Spinal cord (tissue), 10 donors: ENCODE data around the gene NKX6-2. TPM values are rescaled to one million over a fixed set of nuclear protein-coding genes. Genes with fewer than 3 reads are reported as not detected.

Experiments
- DNase-seq, 6 donors: peaks; one replicate each; pipeline versions ENCODE4 v3.0.0 to v3.0.0-alpha.2; 2013 to 2015; ENCODE audit warnings: low spot score in 6 of 6, low read depth in 4 of 6
- H3K27ac ChIP-seq: one replicate; pipeline ENCODE4 v1.5.1; 2013; ENCODE audit warnings: low read depth, low read length, control low read depth
- H3K27me3 ChIP-seq: one replicate; pipeline ENCODE4 v1.6.1; 2013; ENCODE audit warnings: low read length; ENCODE audit not compliant: control insufficient read depth, insufficient read depth
- H3K36me3 ChIP-seq: one replicate; pipeline ENCODE4 v1.6.1; 2013; ENCODE audit warnings: low read length; ENCODE audit not compliant: control insufficient read depth, insufficient read depth
- H3K4me1 ChIP-seq: one replicate; pipeline ENCODE4 v1.6.1; 2013; ENCODE audit warnings: low read length; ENCODE audit not compliant: control insufficient read depth, insufficient read depth
- H3K4me3 ChIP-seq: one replicate; pipeline ENCODE4 v1.5.1; 2013; ENCODE audit warnings: low read depth, low read length, control low read depth
- H3K9me3 ChIP-seq: one replicate; pipeline ENCODE4 v1.6.1; 2013; ENCODE audit warnings: low read length; ENCODE audit not compliant: control insufficient read depth, insufficient read depth
- WGBS: methylation state at CpG from one replicate; pipeline ENCODE4 v1.1.5; 2013; ENCODE audit warnings: missing lambda C conversion rate; ENCODE audit not compliant: insufficient coverage; 5-methylcytosine and 5-hydroxymethylcytosine counted together
- polyA plus RNA-seq, 2 donors: library from polyadenylated mRNA; unstranded; fragments of 120-200 nt; gene quantifications; one replicate each; pipeline ENCODE4 v1.2.1, GENCODE V29; 2013; ENCODE audit not compliant: insufficient read length in 2 of 2
- total RNA-seq, 2 donors: library from RNA; depleted of rRNA in 1 of 2; stranded (reverse); fragments of 120-200 nt in 1 of 2; fragments of >200 nt in 1 of 2; gene quantifications; one replicate each; pipeline versions ENCODE4 v1.2.3 to v1.2.4, GENCODE V29; 2013 to 2014
- donor health status: healthy.

Gene NKX6-2
- total and polyA plus RNA-seq, 4 donors, result 11.6 to 40.4 (median 27.3) TPM

DNA sequence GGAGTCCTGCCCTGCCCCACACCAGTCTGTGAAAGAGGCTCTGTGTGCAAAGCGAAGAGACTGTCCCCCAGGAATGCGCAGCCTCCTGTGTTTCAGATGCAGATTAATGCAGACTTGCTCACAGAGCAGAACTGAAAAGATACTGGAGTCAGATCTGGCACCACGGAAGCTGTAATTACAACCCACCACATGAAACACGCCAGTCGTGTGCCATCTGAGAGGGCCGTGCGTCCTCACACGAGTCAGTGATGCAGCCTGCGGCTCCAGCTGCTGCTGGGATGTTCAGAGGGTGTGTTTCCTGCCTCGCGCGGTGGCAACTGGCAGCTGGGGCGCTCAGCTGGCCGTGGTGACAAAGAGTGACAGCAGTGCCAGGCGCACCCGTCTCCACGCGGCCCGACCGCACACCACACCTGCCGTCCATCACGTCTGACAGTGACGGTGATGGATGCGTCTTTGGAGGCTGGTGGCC, 50.0 kb downstream of the NKX6-2 start:
- peaks cover 54% of the 10 kb centered on the region for H3K4me1 ChIP-seq
- H3K4me3 ChIP-seq, result no peak overlapping the region
- 62% methylated on average over 20 of the region's 24 CpGs for WGBS
- peak in 2 of 6 donors; percentile 71 to 86 for DNase-seq
- H3K36me3 ChIP-seq, result peaks cover 59% of the 10 kb centered on the region
- H3K27ac ChIP-seq, result peak overlapping the region; percentile 64
- H3K27me3 ChIP-seq, result peaks cover 7% of the 10 kb centered on the region
- H3K9me3 ChIP-seq, result no peaks in the 10 kb centered on the region

DNA sequence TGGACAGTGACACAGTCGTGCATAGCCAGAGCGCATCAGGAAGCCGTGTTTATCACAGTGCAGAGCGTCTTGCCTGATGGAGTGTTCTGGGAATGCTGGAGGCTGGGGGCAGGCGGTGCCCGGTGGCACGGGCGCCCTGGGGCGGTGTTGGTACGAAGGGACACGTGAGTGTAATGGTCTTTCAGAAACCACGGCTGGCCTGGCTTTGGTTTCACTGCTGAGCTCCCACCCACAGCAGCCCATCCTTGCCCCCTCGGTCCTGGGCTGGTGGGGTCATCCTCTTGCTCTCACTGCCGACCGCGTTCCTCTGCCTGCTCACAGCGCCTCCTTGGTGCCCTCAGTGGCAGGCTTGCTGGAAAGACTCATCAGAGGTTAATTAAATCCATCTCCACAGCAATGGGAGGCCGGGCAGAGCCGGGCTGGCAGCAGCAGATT, 50.6 kb downstream of the NKX6-2 start:
- peak overlapping the region; percentile 1 for H3K27ac ChIP-seq
- peaks cover 65% of the 10 kb centered on the region for H3K36me3 ChIP-seq
- H3K4me3 ChIP-seq, result no peak overlapping the region
- H3K4me1 ChIP-seq, result peaks cover 54% of the 10 kb centered on the region
- peak in 2 of 6 donors; percentile 43 to 60 for DNase-seq
- H3K27me3 ChIP-seq, result peaks cover 7% of the 10 kb centered on the region
- H3K9me3 ChIP-seq, result no peaks in the 10 kb centered on the region
- 56% methylated on average over 18 of the region's 19 CpGs for WGBS

DNA sequence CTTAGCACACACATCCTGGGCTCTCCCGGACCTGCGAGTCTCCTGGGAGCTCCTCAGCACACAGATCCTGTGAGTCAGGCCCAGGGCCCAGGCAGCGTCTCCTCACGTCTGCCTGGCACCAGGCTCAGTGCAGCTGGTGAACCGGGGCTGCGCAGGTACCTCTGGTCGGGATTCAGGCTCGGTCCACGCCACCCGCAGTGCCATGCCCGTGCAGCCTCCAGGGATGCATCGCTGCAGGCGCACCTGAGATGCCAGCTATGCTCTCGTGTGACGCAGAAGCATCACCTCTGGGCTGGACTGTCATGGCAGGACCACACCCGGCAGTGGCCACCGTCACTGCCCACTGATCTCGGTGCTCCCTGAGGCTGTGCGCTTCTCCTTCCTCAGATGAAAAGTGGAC, 52.0 kb downstream of the NKX6-2 start:
- peaks cover 70% of the 10 kb centered on the region for H3K36me3 ChIP-seq
- H3K27ac ChIP-seq, result no peak overlapping the region
- H3K4me3 ChIP-seq, result no peak overlapping the region
- H3K27me3 ChIP-seq, result peaks cover 4% of the 10 kb centered on the region
- DNase-seq, result no peak
- peaks cover 48% of the 10 kb centered on the region for H3K4me1 ChIP-seq
- 95% methylated on average over 19 of the region's 19 CpGs for WGBS
- H3K9me3 ChIP-seq, result no peaks in the 10 kb centered on the region

Other genes starting within 250 kb of the NKX6-2 start
- gene INPP5A, start 248.4 kb downstream of the NKX6-2 start, total RNA-seq, result 10 to 100 TPM; 34.7 to 43.5 TPM
- gene INPP5A, start 248.4 kb downstream of the NKX6-2 start, polyA plus RNA-seq, result 10 to 100 TPM; 40.5 to 42.0 TPM
- 10 to 100 TPM in 1 of 2 donors, 1 to 10 TPM in 1; 5.3 to 14.3 TPM for gene CFAP46, start 156.4 kb upstream of the NKX6-2 start, total RNA-seq
- 10 to 100 TPM; 12.2 to 14.2 TPM for gene CFAP46, start 156.4 kb upstream of the NKX6-2 start, polyA plus RNA-seq